GM12878 (cell line): ENCODE data around the gene LCAT. TPM values are rescaled to one million over a fixed set of nuclear protein-coding genes. Genes with fewer than 3 reads are reported as not detected.
A peak's percentile ranks its signal among the peaks of the same experiment; 100 is the strongest.

Experiments
- ASH2L ChIP-seq: fragments of 300-600, 200-600 bp; sonication (generic); IDR thresholded peaks from 2 replicates; pipeline ENCODE4 v1.6.1; 2017; ENCODE audit warnings: low read depth, mild to moderate bottlenecking, borderline replicate concordance
- ATF7 ChIP-seq: fragments of 450-650 bp; IDR thresholded peaks from 2 replicates; pipeline ENCODE4 v1.6.1; 2016; ENCODE audit warnings: low read depth, mild to moderate bottlenecking
- BACH1 ChIP-seq: fragments of 450-650 bp; IDR thresholded peaks from 2 replicates; pipeline ENCODE4 v1.6.1; 2017; ENCODE audit warnings: mild to moderate bottlenecking, borderline replicate concordance
- CBFB ChIP-seq: IDR thresholded peaks from 2 replicates; pipeline ENCODE4 v1.6.1; 2016; ENCODE audit warnings: antibody characterized with exemption, low read depth
- CUX1 ChIP-seq: IDR thresholded peaks from 2 replicates; pipeline ENCODE4 v1.6.1; 2012; ENCODE audit warnings: improper control_type of control experiment, low read depth, low read length; ENCODE audit not compliant: insufficient replicate concordance
- E4F1 ChIP-seq: fragments of 450-650 bp; IDR thresholded peaks from 2 replicates; pipeline ENCODE4 v1.6.1; 2018; ENCODE audit warnings: borderline replicate concordance, mild to moderate bottlenecking; ENCODE audit not compliant: partially characterized antibody
- EP300 ChIP-seq, 2 experiments: fragments of 150-350 bp in 1 of 2; IDR thresholded peaks; 2 replicates each; pipeline ENCODE4 v1.6.1; 2011 to 2012; ENCODE audit warnings: low read depth in 2 of 2, low read length in 2 of 2, borderline replicate concordance in 1 of 2, improper control_type of control experiment in 1 of 2, inconsistent platforms in 1 of 2; ENCODE audit not compliant: control insufficient read depth in 1 of 2
- HDAC6 ChIP-seq: fragments of 200-600 bp; sonication (generic); IDR thresholded peaks from one replicate; pipeline ENCODE4 v1.8.0; 2017; ENCODE audit warnings: antibody characterized with exemption; ENCODE audit not compliant: unreplicated experiment
- IKZF2 ChIP-seq, 2 experiments: fragments of 450-650 bp; IDR thresholded peaks; 2 replicates each; pipeline ENCODE4 v1.6.1; 2017; ENCODE audit warnings: mild to moderate bottlenecking in 2 of 2, moderate library complexity in 2 of 2
- POLR2AphosphoS2 ChIP-seq: IDR thresholded peaks from 2 replicates; pipeline ENCODE4 v1.6.1; 2011; ENCODE audit warnings: low read depth, mild to moderate bottlenecking, low read length, improper control_type of control experiment, moderate library complexity
- POLR2AphosphoS5 ChIP-seq: IDR thresholded peaks from 2 replicates; pipeline ENCODE4 v1.6.1; 2011; ENCODE audit warnings: mild to moderate bottlenecking, low read length, inconsistent platforms
- SMAD1 ChIP-seq: fragments of 450-650 bp; IDR thresholded peaks from 2 replicates; pipeline ENCODE4 v1.6.1; 2018; ENCODE audit warnings: mild to moderate bottlenecking, low read depth; ENCODE audit not compliant: partially characterized antibody
- SMARCA5 ChIP-seq: fragments of 450-650 bp; IDR thresholded peaks from 2 replicates; pipeline ENCODE4 v1.6.1; 2017; ENCODE audit warnings: mild to moderate bottlenecking
- SPI1 ChIP-seq: IDR thresholded peaks from 2 replicates; pipeline ENCODE4 v1.6.1; 2011; ENCODE audit warnings: low read depth, mild to moderate bottlenecking, low read length, moderate library complexity, borderline replicate concordance; ENCODE audit not compliant: insufficient read depth
- TBL1XR1 ChIP-seq: IDR thresholded peaks from 2 replicates; pipeline ENCODE4 v1.6.1; 2012; ENCODE audit warnings: low read depth, low read length, improper control_type of control experiment
- ZNF384 ChIP-seq: IDR thresholded peaks from 2 replicates; pipeline ENCODE4 v1.6.1; 2012; ENCODE audit warnings: low read depth, mild to moderate bottlenecking, low read length, improper control_type of control experiment, borderline replicate concordance
- ZSCAN29 ChIP-seq: fragments of 450-650 bp; IDR thresholded peaks from 2 replicates; pipeline ENCODE4 v1.6.1; 2017; ENCODE audit warnings: mild to moderate bottlenecking, moderate library complexity
- polyA plus RNA-seq, 11 experiments: library from polyadenylated mRNA; depleted of rRNA in 4 of 11; unstranded in 6 of 11; stranded (reverse) in 5 of 11; fragments of >200 nt; fragmentation: Nextera tagmentation in 4 of 11; fragmentation: Illumina TruSeq in 1 of 11; extraction: Ambion mirVana in 4 of 11; extraction: Trizol in 1 of 11; gene quantifications; 1 replicate in 1 of 11; 2 replicates in 10 of 11; pipeline versions ENCODE4 v1.2.1 to v1.2.3, GENCODE V29; 2011 to 2016; ENCODE audit warnings: inconsistent platforms in 2 of 11, missing spikeins in 2 of 11, low read depth in 1 of 11
- total RNA-seq, 4 experiments: library from RNA; depleted of rRNA in 3 of 4; stranded (reverse); fragments of >200 nt in 3 of 4; fragmentation: Illumina TruSeq in 1 of 4; extraction: Trizol in 1 of 4; gene quantifications; 2 replicates each; pipeline versions ENCODE4 v1.2.1 to v1.2.3, GENCODE V29; 2013 to 2021
- TF ChIP-seq, protein P1 (sequence below): fragments of 450-650 bp; IDR thresholded peaks from 2 replicates; pipeline ENCODE4 v1.6.1; 2016; ENCODE audit warnings: mild to moderate bottlenecking
- TF ChIP-seq, protein P2 (sequence below): fragments of 450-650 bp; IDR thresholded peaks from 2 replicates; pipeline ENCODE4 v1.6.1; 2017; ENCODE audit warnings: low read depth, mild to moderate bottlenecking, moderate library complexity

Gene LCAT
- total and polyA plus RNA-seq, 10 of the 15 experiments (the other 5 are each of a cell fraction or from before 2014, with no cell fraction given), result 0.61 to 11.7 (median 3.3) TPM

GRCh38 chr16:67968400-67969253, 24.7 kb upstream of the LCAT start, which contains the start of gene SLC12A4 (continued):
- TF ChIP-seq POLR2AphosphoS5 (peak; percentile 50; the same call in 1 of the 2 replicates), CUX1 (no peak), ATF7 (no peak), SMARCA5 (peak; percentile 100), SMAD1 (no peak), SPI1 (peak; percentile 62), BACH1 (peak; percentile 31; the same call in 1 of the 2 replicates), ASH2L (no peak), ZSCAN29 (no peak), POLR2AphosphoS2 (no peak), HDAC6 (no peak), ZNF384 (no peak), E4F1 (no peak), EP300 (IDR thresholded peaks at IDR 0.05; ENCODE audit: borderline replicate concordance in 1 of 2, control insufficient read depth in 1 of 2, low read depth in 2 of 2, low read length in 2 of 2) (no peak), CBFB (no peak), TBL1XR1 (no peak), IKZF2 (IDR thresholded peaks at IDR 0.05) (peak in 1 of 2 experiments; percentile 15; a peak in 1 of 4 replicates)
- TF ChIP-seq, protein P1, sequence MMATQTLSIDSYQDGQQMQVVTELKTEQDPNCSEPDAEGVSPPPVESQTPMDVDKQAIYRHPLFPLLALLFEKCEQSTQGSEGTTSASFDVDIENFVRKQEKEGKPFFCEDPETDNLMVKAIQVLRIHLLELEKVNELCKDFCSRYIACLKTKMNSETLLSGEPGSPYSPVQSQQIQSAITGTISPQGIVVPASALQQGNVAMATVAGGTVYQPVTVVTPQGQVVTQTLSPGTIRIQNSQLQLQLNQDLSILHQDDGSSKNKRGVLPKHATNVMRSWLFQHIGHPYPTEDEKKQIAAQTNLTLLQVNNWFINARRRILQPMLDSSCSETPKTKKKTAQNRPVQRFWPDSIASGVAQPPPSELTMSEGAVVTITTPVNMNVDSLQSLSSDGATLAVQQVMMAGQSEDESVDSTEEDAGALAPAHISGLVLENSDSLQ, result no peak
- TF ChIP-seq, protein P2, sequence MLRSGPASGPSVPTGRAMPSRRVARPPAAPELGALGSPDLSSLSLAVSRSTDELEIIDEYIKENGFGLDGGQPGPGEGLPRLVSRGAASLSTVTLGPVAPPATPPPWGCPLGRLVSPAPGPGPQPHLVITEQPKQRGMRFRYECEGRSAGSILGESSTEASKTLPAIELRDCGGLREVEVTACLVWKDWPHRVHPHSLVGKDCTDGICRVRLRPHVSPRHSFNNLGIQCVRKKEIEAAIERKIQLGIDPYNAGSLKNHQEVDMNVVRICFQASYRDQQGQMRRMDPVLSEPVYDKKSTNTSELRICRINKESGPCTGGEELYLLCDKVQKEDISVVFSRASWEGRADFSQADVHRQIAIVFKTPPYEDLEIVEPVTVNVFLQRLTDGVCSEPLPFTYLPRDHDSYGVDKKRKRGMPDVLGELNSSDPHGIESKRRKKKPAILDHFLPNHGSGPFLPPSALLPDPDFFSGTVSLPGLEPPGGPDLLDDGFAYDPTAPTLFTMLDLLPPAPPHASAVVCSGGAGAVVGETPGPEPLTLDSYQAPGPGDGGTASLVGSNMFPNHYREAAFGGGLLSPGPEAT, result peak; percentile 67
